HEK293 (cell line): Measurements from ENCODE around the gene HLA-DMA.

Experiments
- HOXD13 ChIP-seq: sonication (generic); formaldehyde crosslinking; IDR thresholded peaks from 2 replicates; pipeline ENCODE4 v1.8.0; 2022; ENCODE audit warnings: missing genetic modification reagents, borderline replicate concordance
- KLF16 ChIP-seq: fragments of 450-650 bp; formaldehyde crosslinking; IDR thresholded peaks from 2 replicates; pipeline ENCODE4 v1.5.1; 2017; ENCODE audit warnings: missing biosample characterization, missing genetic modification characterization
- SCRT2 ChIP-seq: fragments of 450-650 bp; formaldehyde crosslinking; IDR thresholded peaks from 2 replicates; pipeline ENCODE4 v1.5.1; 2016; ENCODE audit warnings: missing biosample characterization, missing genetic modification characterization
- ZBTB1 ChIP-seq: fragments of 450-650 bp; formaldehyde crosslinking; IDR thresholded peaks from 2 replicates; pipeline ENCODE4 v1.5.1; 2016; ENCODE audit warnings: missing biosample characterization, missing genetic modification characterization
- ZBTB17 ChIP-seq: fragments of 450-650 bp; formaldehyde crosslinking; IDR thresholded peaks from 2 replicates; pipeline ENCODE4 v1.5.1; 2016; ENCODE audit warnings: missing biosample characterization, missing genetic modification characterization
- ZBTB48 ChIP-seq: fragments of 450-650 bp; formaldehyde crosslinking; IDR thresholded peaks from 2 replicates; pipeline ENCODE4 v1.5.1; 2016; ENCODE audit warnings: missing biosample characterization, missing genetic modification characterization
- ZFP3 ChIP-seq: fragments of 450-650 bp; formaldehyde crosslinking; IDR thresholded peaks from 2 replicates; pipeline ENCODE4 v1.5.1; 2016; ENCODE audit warnings: low read depth, missing biosample characterization, missing genetic modification characterization
- ZIC2 ChIP-seq: fragments of 450-650 bp; formaldehyde crosslinking; IDR thresholded peaks from 2 replicates; pipeline ENCODE4 v1.5.1; 2016; ENCODE audit warnings: missing biosample characterization, missing genetic modification characterization
- ZNF121 ChIP-seq: fragments of 450-650 bp; formaldehyde crosslinking; IDR thresholded peaks from 2 replicates; pipeline ENCODE4 v1.5.1; 2016; ENCODE audit warnings: missing biosample characterization, missing genetic modification characterization
- ZNF18 ChIP-seq: fragments of 450-650 bp; formaldehyde crosslinking; IDR thresholded peaks from 2 replicates; pipeline ENCODE4 v1.5.1; 2016; ENCODE audit warnings: missing biosample characterization, missing genetic modification characterization
- ZNF202 ChIP-seq: fragments of 450-650 bp; formaldehyde crosslinking; IDR thresholded peaks from 2 replicates; pipeline ENCODE4 v1.5.1; 2016; ENCODE audit warnings: missing biosample characterization, missing genetic modification characterization, borderline replicate concordance
- ZNF211 ChIP-seq: fragments of 450-650 bp; formaldehyde crosslinking; IDR thresholded peaks from 2 replicates; pipeline ENCODE4 v1.5.1; 2016; ENCODE audit warnings: low read depth, missing biosample characterization, missing genetic modification characterization
- ZNF239 ChIP-seq: fragments of 450-650 bp; formaldehyde crosslinking; IDR thresholded peaks from 2 replicates; pipeline ENCODE4 v1.5.1; 2016; ENCODE audit warnings: missing biosample characterization, missing genetic modification characterization
- ZNF248 ChIP-seq: fragments of 450-650 bp; formaldehyde crosslinking; IDR thresholded peaks from 2 replicates; pipeline ENCODE4 v1.5.1; 2017; ENCODE audit warnings: missing biosample characterization, missing genetic modification characterization
- ZNF266 ChIP-seq: fragments of 450-650 bp; formaldehyde crosslinking; IDR thresholded peaks from 2 replicates; pipeline ENCODE4 v1.5.1; 2016; ENCODE audit warnings: missing biosample characterization, missing genetic modification characterization, low read depth
- ZNF302 ChIP-seq: fragments of 450-650 bp; formaldehyde crosslinking; IDR thresholded peaks from 2 replicates; pipeline ENCODE4 v1.5.1; 2016; ENCODE audit warnings: missing biosample characterization, missing genetic modification characterization, low read depth
- ZNF324 ChIP-seq: fragments of 450-650 bp; formaldehyde crosslinking; IDR thresholded peaks from 2 replicates; pipeline ENCODE4 v1.5.1; 2016; ENCODE audit warnings: missing biosample characterization, missing genetic modification characterization
- ZNF335 ChIP-seq: fragments of 450-650 bp; formaldehyde crosslinking; conservative IDR thresholded peaks from 2 replicates; pipeline ENCODE4 v1.5.1; 2016; ENCODE audit warnings: missing biosample characterization, missing genetic modification characterization
- ZNF416 ChIP-seq: fragments of 450-650 bp; formaldehyde crosslinking; IDR thresholded peaks from 2 replicates; pipeline ENCODE4 v1.5.1; 2016; ENCODE audit warnings: missing biosample characterization, missing genetic modification characterization
- ZNF488 ChIP-seq: fragments of 450-650 bp; formaldehyde crosslinking; IDR thresholded peaks from 2 replicates; pipeline ENCODE4 v1.5.1; 2016; ENCODE audit warnings: missing biosample characterization, missing genetic modification characterization
- ZNF629 ChIP-seq: fragments of 450-650 bp; formaldehyde crosslinking; IDR thresholded peaks from 2 replicates; pipeline ENCODE4 v1.5.1; 2017; ENCODE audit warnings: missing biosample characterization, missing genetic modification characterization
- ZNF664 ChIP-seq: fragments of 450-650 bp; formaldehyde crosslinking; IDR thresholded peaks from 2 replicates; pipeline ENCODE4 v1.5.1; 2016; ENCODE audit warnings: missing biosample characterization, missing genetic modification characterization
- ZNF701 ChIP-seq: fragments of 450-650 bp; formaldehyde crosslinking; IDR thresholded peaks from 2 replicates; pipeline ENCODE4 v1.5.1; 2016; ENCODE audit warnings: missing biosample characterization, missing genetic modification characterization
- ZNF76 ChIP-seq: fragments of 450-650 bp; formaldehyde crosslinking; IDR thresholded peaks from 2 replicates; pipeline ENCODE4; 2016; ENCODE audit warnings: low read depth, missing biosample characterization, missing genetic modification characterization, borderline replicate concordance
- ZNF791 ChIP-seq: fragments of 450-650 bp; formaldehyde crosslinking; IDR thresholded peaks from 2 replicates; pipeline ENCODE4 v1.5.1; 2016; ENCODE audit warnings: missing biosample characterization, missing genetic modification characterization
- ZNF843 ChIP-seq: fragments of 450-650 bp; formaldehyde crosslinking; IDR thresholded peaks from 2 replicates; pipeline ENCODE4 v1.5.1; 2016; ENCODE audit warnings: missing biosample characterization, missing genetic modification characterization
- ZSCAN18 ChIP-seq: fragments of 450-650 bp; formaldehyde crosslinking; IDR thresholded peaks from 2 replicates; pipeline ENCODE4 v1.5.1; 2016; ENCODE audit warnings: missing biosample characterization, missing genetic modification characterization
- ZSCAN23 ChIP-seq: fragments of 450-650 bp; formaldehyde crosslinking; IDR thresholded peaks from 2 replicates; pipeline ENCODE4 v1.5.1; 2016; ENCODE audit warnings: missing biosample characterization, missing genetic modification characterization
- TF ChIP-seq, protein P1 (sequence below): fragments of 450-650 bp; formaldehyde crosslinking; IDR thresholded peaks from 2 replicates; pipeline ENCODE4 v1.5.1; 2017; ENCODE audit warnings: missing biosample characterization, missing genetic modification characterization
- TF ChIP-seq, protein P2 (sequence below): fragments of 450-650 bp; formaldehyde crosslinking; IDR thresholded peaks from 2 replicates; pipeline ENCODE4 v1.5.1; 2016; ENCODE audit warnings: missing biosample characterization, missing genetic modification characterization
- TF ChIP-seq, protein P3 (sequence below): fragments of 450-650 bp; formaldehyde crosslinking; IDR thresholded peaks from 2 replicates; pipeline ENCODE4 v1.5.1; 2016; ENCODE audit warnings: missing biosample characterization, missing genetic modification characterization

HLA-DMA gene

DNA sequence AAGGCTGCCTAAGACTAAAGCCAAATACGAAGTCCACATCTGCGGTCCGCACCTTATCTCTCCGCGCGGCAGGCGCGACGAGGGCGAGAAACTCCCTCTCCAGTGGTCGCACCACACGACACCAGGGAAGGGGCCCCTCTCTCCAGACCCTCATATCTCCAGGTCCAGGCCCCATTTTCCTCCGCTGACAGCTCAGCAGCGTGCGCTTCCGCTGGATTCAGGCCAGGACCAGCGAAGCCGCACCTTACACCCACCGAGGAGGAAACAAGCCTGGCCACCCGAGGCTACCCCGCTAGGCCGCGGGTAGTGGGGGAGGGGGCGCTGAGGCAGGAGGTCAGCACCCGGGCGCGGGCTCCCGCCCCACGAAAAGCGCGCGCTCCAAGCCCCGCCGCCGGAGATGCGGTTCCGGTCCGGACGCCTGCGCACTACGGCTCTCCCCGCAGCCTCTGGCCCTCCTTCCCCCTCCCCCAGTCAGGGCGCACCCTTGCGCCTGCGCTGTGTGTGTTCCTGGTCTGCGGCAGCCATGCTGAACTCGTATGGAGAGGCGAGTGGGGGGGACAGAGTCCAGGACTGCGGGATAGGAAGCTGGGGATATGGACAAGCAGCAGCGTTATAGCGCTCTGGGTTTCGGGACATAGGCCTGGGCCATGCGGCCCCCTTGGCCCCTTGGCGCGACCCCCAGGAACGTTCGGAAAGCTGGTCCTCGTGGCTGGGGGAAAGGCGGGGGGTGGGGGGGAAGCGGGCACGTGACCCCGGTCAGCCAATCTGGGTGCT lies 15.4 kb upstream of the HLA-DMA start, which contains the start of gene BRD2 (continued):
- TF ChIP-seq ZNF248 = no peak
- TF ChIP-seq, protein P1, sequence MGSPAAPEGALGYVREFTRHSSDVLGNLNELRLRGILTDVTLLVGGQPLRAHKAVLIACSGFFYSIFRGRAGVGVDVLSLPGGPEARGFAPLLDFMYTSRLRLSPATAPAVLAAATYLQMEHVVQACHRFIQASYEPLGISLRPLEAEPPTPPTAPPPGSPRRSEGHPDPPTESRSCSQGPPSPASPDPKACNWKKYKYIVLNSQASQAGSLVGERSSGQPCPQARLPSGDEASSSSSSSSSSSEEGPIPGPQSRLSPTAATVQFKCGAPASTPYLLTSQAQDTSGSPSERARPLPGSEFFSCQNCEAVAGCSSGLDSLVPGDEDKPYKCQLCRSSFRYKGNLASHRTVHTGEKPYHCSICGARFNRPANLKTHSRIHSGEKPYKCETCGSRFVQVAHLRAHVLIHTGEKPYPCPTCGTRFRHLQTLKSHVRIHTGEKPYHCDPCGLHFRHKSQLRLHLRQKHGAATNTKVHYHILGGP (tag by site-specific recombination) = no peak
- TF ChIP-seq ZSCAN23 = no peak; the same call in 1 of the 2 replicates
- TF ChIP-seq ZNF664 = no peak
- TF ChIP-seq ZBTB17 (tag by site-specific recombination) = peak; percentile 46; the same call in 1 of the 2 replicates
- TF ChIP-seq ZNF416 (tag by site-specific recombination) = no peak
- TF ChIP-seq, protein P2, sequence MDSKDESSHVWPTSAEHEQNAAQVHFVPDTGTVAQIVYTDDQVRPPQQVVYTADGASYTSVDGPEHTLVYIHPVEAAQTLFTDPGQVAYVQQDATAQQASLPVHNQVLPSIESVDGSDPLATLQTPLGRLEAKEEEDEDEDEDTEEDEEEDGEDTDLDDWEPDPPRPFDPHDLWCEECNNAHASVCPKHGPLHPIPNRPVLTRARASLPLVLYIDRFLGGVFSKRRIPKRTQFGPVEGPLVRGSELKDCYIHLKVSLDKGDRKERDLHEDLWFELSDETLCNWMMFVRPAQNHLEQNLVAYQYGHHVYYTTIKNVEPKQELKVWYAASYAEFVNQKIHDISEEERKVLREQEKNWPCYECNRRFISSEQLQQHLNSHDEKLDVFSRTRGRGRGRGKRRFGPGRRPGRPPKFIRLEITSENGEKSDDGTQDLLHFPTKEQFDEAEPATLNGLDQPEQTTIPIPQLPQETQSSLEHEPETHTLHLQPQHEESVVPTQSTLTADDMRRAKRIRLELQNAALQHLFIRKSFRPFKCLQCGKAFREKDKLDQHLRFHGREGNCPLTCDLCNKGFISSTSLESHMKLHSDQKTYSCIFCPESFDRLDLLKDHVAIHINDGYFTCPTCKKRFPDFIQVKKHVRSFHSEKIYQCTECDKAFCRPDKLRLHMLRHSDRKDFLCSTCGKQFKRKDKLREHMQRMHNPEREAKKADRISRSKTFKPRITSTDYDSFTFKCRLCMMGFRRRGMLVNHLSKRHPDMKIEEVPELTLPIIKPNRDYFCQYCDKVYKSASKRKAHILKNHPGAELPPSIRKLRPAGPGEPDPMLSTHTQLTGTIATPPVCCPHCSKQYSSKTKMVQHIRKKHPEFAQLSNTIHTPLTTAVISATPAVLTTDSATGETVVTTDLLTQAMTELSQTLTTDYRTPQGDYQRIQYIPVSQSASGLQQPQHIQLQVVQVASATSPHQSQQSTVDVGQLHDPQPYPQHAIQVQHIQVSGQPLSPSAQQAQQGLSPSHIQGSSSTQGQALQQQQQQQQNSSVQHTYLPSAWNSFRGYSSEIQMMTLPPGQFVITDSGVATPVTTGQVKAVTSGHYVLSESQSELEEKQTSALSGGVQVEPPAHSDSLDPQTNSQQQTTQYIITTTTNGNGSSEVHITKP (tag by site-specific recombination) = peak; percentile 16; the same call in 1 of the 2 replicates
- no peak for TF ChIP-seq ZNF302 (tag by site-specific recombination)
- no peak for TF ChIP-seq ZFP3 (tag by site-specific recombination)
- no peak for TF ChIP-seq ZSCAN18 (tag by site-specific recombination)
- TF ChIP-seq ZNF121 (tag by site-specific recombination) = no peak; the same call in 1 of the 2 replicates
- TF ChIP-seq ZNF791 = no peak
- peak; percentile 86 for TF ChIP-seq ZNF324 (tag by site-specific recombination)
- TF ChIP-seq SCRT2 = no peak
- peak; percentile 74 for TF ChIP-seq ZNF843
- no peak for TF ChIP-seq ZNF701
- peak; percentile 48; the same call in 1 of the 2 replicates for TF ChIP-seq ZNF76 (tag by site-specific recombination)
- peak; percentile 83 for TF ChIP-seq ZBTB1
- no peak for TF ChIP-seq ZNF488 (tag by site-specific recombination)
- TF ChIP-seq HOXD13 (CRISPR knock-in tag) = no peak
- TF ChIP-seq KLF16 = no peak; the same call in 1 of the 2 replicates
- TF ChIP-seq, protein P3, sequence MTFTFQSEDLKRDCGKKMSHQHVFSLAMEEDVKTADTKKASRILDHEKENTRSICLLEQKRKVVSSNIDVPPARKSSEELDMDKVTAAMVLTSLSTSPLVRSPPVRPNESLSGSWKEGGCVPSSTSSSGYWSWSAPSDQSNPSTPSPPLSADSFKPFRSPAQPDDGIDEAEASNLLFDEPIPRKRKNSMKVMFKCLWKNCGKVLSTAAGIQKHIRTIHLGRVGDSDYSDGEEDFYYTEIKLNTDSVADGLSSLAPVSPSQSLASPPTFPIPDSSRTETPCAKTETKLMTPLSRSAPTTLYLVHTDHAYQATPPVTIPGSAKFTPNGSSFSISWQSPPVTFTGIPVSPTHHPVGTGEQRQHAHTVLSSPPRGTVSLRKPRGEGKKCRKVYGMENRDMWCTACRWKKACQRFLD = no peak
- peak; percentile 44 for TF ChIP-seq ZBTB48 (tag by site-specific recombination)
- TF ChIP-seq ZNF18 (tag by site-specific recombination) = no peak; the same call in 1 of the 2 replicates
- no peak for TF ChIP-seq ZNF211 (tag by site-specific recombination)
- no peak for TF ChIP-seq ZNF202 (tag by site-specific recombination)
- TF ChIP-seq ZNF335 (tag by site-specific recombination) = peak; percentile 79
- TF ChIP-seq ZNF266 (tag by site-specific recombination) = 0 out of 2 replicates have a peak, but pooled peaks have one; percentile 9
- peak; percentile 65; the same call in 1 of the 2 replicates for TF ChIP-seq ZNF629
- TF ChIP-seq ZNF239 (tag by site-specific recombination) = no peak
- TF ChIP-seq ZIC2 (tag by site-specific recombination) = peak; percentile 94
